Measurements from ENCODE around the gene MRPS23. TPM values are rescaled to one million over a fixed set of nuclear protein-coding genes. Genes with fewer than 3 reads are reported as not detected.

The MRPS23 gene
- total and polyA plus RNA-seq, 2 of the 13 experiments (the other 11 are each of a cell fraction or from before 2014, with no cell fraction given) = 63.2 to 181 TPM

- TF ChIP-seq, protein P1, sequence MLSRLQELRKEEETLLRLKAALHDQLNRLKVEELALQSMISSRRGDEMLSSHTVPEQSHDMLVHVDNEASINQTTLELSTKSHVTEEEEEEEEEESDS (CRISPR knock-in tag; IDR thresholded peaks at IDR 0.05; ENCODE audit: borderline replicate concordance) = no peak
- TF ChIP-seq ZKSCAN8 (CRISPR knock-in tag; IDR thresholded peaks at IDR 0.05; ENCODE audit: borderline replicate concordance) = no peak
- TF ChIP-seq ZNF878 (CRISPR knock-in tag; IDR thresholded peaks at IDR 0.05) = no peak
- TF ChIP-seq EP300 (IDR thresholded peaks at IDR 0.05; ENCODE audit: low read depth in 2 of 2, low read length in 2 of 2) = peak in 1 of 2 experiments; percentile 51; a peak in 1 of 4 replicates
- no peak for TF ChIP-seq EP300 (CRISPR knock-in tag; IDR thresholded peaks at IDR 0.05; ENCODE audit: borderline replicate concordance)
- no peak for TF ChIP-seq NR2F1 (CRISPR knock-in tag; IDR thresholded peaks at IDR 0.05)
- TF ChIP-seq ZNF432 (CRISPR knock-in tag; IDR thresholded peaks at IDR 0.05; ENCODE audit: borderline replicate concordance) = no peak
- no peak for TF ChIP-seq ZNF224 (CRISPR knock-in tag; IDR thresholded peaks at IDR 0.05)
- TF ChIP-seq ZNF777 (CRISPR knock-in tag; IDR thresholded peaks at IDR 0.05) = no peak
- TF ChIP-seq MEIS2 (CRISPR knock-in tag; IDR thresholded peaks at IDR 0.05) = no peak
- no peak for TF ChIP-seq ZNF253 (CRISPR knock-in tag; IDR thresholded peaks at IDR 0.05; ENCODE audit: borderline replicate concordance)
- TF ChIP-seq TFE3 (CRISPR knock-in tag; IDR thresholded peaks at IDR 0.05) = peak; percentile 26; the same call in 1 of the 2 replicates
- TF ChIP-seq PATZ1 (CRISPR knock-in tag; IDR thresholded peaks at IDR 0.05) = peak; percentile 75
- TF ChIP-seq NFKBIZ (CRISPR knock-in tag; IDR thresholded peaks at IDR 0.05) = 0 out of 2 replicates have a peak, but pooled peaks have one; percentile 23
- TF ChIP-seq, protein P2, sequence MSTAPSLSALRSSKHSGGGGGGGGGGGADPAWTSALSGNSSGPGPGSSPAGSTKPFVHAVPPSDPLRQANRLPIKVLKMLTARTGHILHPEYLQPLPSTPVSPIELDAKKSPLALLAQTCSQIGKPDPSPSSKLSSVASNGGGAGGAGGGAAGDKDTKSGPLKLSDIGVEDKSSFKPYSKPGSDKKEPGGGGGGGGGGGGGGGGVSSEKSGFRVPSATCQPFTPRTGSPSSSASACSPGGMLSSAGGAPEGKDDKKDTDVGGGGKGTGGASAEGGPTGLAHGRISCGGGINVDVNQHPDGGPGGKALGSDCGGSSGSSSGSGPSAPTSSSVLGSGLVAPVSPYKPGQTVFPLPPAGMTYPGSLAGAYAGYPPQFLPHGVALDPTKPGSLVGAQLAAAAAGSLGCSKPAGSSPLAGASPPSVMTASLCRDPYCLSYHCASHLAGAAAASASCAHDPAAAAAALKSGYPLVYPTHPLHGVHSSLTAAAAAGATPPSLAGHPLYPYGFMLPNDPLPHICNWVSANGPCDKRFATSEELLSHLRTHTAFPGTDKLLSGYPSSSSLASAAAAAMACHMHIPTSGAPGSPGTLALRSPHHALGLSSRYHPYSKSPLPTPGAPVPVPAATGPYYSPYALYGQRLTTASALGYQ (CRISPR knock-in tag; IDR thresholded peaks at IDR 0.05) = no peak
- TF ChIP-seq, protein P3, sequence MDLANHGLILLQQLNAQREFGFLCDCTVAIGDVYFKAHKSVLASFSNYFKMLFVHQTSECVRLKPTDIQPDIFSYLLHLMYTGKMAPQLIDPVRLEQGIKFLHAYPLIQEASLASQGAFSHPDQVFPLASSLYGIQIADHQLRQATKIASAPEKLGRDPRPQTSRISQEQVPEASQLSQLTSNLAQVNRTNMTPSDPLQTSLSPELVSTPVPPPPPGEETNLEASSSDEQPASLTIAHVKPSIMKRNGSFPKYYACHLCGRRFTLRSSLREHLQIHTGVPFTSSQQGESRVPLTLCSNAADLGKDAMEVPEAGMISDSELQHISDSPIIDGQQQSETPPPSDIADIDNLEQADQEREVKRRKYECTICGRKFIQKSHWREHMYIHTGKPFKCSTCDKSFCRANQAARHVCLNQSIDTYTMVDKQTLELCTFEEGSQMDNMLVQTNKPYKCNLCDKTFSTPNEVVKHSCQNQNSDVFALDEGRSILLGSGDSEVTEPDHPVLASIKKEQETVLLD (CRISPR knock-in tag; IDR thresholded peaks at IDR 0.05; ENCODE audit: low read depth) = no peak
- TF ChIP-seq THYN1 (CRISPR knock-in tag; IDR thresholded peaks at IDR 0.05; ENCODE audit: borderline replicate concordance, low read depth) = no peak
- TF ChIP-seq TGIF2 (CRISPR knock-in tag; IDR thresholded peaks at IDR 0.05) = no peak
These were observed 25.6 kb upstream of the MRPS23 start (continued) for GRCh38 chr17:57875290-57876022.

Measured in HepG2 (cell line).